Breast epithelium (tissue), 4 donors: ENCODE data around the gene NHLRC4. TPM values are rescaled to one million over a fixed set of nuclear protein-coding genes. Genes with fewer than 3 reads are reported as not detected.
A peak's percentile ranks its signal among the peaks of the same experiment; 100 is the strongest.

Experiments used
- DNase-seq, 2 donors: peaks; one replicate each; pipeline ENCODE4 v3.0.0-alpha.2; 2019; ENCODE audit warnings: low spot score in 2 of 2
- H3K27ac ChIP-seq, 2 donors: fragments of 200-600 bp; sonication (generic) in 1 of 2; one replicate each; pipeline ENCODE4 v1.5.1; 2016 to 2019; ENCODE audit warnings: mild to moderate bottlenecking in 1 of 2
- H3K27me3 ChIP-seq, 2 donors: fragments of 200-600 bp; sonication (generic) in 1 of 2; one replicate each; pipeline versions ENCODE4 v1.5.1 to v1.6.0; 2017 to 2019; ENCODE audit warnings: control low read depth in 1 of 2, mild to moderate bottlenecking in 1 of 2
- H3K36me3 ChIP-seq: fragments of 200-600 bp; one replicate; pipeline ENCODE4 v1.5.1; 2019
- H3K4me1 ChIP-seq, 2 donors: fragments of 200-600 bp; sonication (generic); one replicate each; pipeline ENCODE4 v1.5.1; 2016 to 2019; ENCODE audit warnings: control low read depth in 1 of 2
- H3K4me3 ChIP-seq, 3 donors: fragments of 200-600 bp; sonication (generic); 1 replicate in 2 of 3; 2 replicates in 1 of 3; pipeline ENCODE4 v1.5.1; 2016 to 2019; ENCODE audit warnings: mild to moderate bottlenecking in 3 of 3, moderate library complexity in 2 of 3
- H3K9me3 ChIP-seq, 2 donors: fragments of 200-600 bp; sonication (generic) in 1 of 2; one replicate each; pipeline ENCODE4 v1.5.1; 2016 to 2019; ENCODE audit warnings: control low read depth in 1 of 2
- POLR2A ChIP-seq: fragments of 450-650 bp; IDR thresholded peaks from one replicate; pipeline ENCODE4 v1.6.1; 2016; ENCODE audit warnings: antibody characterized with exemption, mild to moderate bottlenecking, moderate library complexity
- POLR2AphosphoS5 ChIP-seq, 3 donors: sonication (generic); formaldehyde crosslinking; IDR thresholded peaks; one replicate each; pipeline ENCODE4 v1.6.1; 2017; ENCODE audit warnings: antibody characterized with exemption in 3 of 3
- intact Hi-C: fragments of 100-400 bp; cut with DNase I; formaldehyde crosslinking; loops from one replicate; pipeline ENCODE4 v1.15.1; 2023; ENCODE audit warnings: low total_unique reads
- total RNA-seq, 3 donors: library from RNA; depleted of rRNA; stranded (reverse); fragments of >200 nt; gene quantifications; one replicate each; pipeline ENCODE4 v1.1.0, GENCODE V29; 2016
- TF ChIP-seq, protein P1 (sequence below), 3 donors: fragments of 450-650 bp; IDR thresholded peaks; one replicate each; pipeline ENCODE4 v1.5.1; 2016 to 2017; ENCODE audit warnings: antibody characterized with exemption in 3 of 3, mild to moderate bottlenecking in 3 of 3, moderate library complexity in 3 of 3

NHLRC4 gene
- total RNA-seq, 3 donors from 2014 or later = 0.32 to 1.9 (median 0.66) TPM

DNA sequence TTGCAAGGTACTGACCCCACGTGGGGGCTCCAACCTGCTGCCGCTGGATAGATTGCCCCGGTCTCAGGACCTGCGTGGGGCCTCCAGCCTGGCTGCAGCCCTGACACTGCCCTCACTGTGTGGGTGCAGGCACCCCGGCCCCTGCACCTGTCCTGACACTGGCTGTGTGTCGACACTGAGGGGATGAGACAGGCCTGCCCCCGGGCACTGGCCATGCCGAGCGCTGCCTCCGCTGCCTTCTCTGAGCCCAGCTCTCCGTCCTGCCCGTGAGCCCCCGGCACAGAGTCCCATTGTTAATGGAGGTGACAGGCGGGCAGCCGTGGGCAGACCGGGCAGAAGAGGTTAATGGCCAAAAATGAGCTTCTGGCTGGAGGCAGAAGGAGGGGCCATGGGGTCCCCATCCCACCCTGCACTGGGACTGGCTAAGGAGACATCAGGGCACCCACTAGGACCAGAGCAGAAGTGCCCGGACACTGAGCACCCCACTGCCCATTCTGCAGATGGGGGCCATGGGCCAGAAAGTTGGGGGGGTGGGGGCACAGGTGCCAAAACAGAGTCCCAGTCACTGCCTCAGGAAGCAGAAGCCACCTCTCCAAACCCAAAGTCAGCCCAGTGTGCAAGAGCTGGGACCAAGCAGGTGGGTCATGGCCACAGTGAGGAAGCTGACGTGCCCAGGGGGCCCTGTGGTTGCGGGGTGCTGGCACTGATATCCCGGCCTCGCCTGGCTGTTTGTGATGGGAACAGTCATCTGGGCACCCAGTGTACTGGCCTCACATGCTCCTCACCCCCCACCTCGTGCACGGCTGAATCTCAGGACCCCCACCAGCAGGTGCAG is 9.1 kb upstream of the NHLRC4 start:
- Histone ChIP-seq H3K9me3 (no peaks in the 10 kb centered on the region), H3K4me3 (no peak overlapping the region), H3K36me3 (peaks cover under 1% of the 10 kb centered on the region), H3K27ac (no peak overlapping the region), H3K4me1 (peaks cover 0 to 3% of the 10 kb centered on the region in 2 donors), H3K27me3 (peaks cover 5 to 36% of the 10 kb centered on the region in 2 donors)
- intact Hi-C loops = no loop called here
- DNase-seq = no peak
- TF ChIP-seq POLR2A = no peak
- TF ChIP-seq POLR2AphosphoS5 (IDR thresholded peaks at IDR 0.05) = no peak
- TF ChIP-seq, protein P1, sequence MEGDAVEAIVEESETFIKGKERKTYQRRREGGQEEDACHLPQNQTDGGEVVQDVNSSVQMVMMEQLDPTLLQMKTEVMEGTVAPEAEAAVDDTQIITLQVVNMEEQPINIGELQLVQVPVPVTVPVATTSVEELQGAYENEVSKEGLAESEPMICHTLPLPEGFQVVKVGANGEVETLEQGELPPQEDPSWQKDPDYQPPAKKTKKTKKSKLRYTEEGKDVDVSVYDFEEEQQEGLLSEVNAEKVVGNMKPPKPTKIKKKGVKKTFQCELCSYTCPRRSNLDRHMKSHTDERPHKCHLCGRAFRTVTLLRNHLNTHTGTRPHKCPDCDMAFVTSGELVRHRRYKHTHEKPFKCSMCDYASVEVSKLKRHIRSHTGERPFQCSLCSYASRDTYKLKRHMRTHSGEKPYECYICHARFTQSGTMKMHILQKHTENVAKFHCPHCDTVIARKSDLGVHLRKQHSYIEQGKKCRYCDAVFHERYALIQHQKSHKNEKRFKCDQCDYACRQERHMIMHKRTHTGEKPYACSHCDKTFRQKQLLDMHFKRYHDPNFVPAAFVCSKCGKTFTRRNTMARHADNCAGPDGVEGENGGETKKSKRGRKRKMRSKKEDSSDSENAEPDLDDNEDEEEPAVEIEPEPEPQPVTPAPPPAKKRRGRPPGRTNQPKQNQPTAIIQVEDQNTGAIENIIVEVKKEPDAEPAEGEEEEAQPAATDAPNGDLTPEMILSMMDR (IDR thresholded peaks at IDR 0.05) = no peak

DNA sequence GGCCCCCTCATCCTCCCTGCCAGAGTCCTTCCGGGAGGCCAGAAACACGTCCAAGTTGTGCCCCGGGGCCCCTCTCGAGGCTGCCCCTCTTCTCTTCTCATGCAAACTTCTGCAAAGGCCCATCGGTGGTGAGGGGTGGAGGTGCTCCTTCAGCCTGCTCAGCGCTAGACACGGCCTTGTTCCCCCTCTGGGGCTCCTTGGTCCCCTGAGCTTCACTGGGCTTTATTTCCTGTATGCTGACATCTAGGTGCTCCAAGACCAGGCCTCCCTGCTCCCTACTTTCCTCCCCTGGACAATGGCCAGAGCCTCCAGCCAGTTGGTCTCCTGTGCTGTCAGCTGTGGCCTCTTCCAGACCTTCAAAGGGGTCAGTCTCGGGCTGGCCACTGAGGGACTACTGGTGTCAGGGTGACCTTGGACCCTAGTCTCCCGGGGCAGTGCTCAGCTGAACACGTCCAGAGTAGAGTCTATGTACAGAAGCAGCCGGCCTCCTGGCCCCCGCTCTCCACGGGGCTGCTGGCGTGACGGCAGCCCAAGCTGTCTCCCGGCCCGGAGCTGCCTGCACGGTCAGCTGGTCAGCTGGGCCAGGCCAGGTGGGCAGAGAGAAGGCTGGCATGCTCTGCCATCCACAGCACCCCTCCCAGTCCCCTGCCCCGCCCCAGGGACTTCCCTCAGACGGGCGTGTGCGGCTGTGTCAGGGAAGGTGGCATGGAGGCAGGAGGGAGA is 8.3 kb upstream of the NHLRC4 start:
- H3K27me3 ChIP-seq = peaks cover 5 to 37% of the 10 kb centered on the region in 2 donors
- TF ChIP-seq POLR2A (no peak), POLR2AphosphoS5 (IDR thresholded peaks at IDR 0.05) (no peak)
- TF ChIP-seq, protein P1 (IDR thresholded peaks at IDR 0.05) = no peak
- intact Hi-C loops = no loop called here

DNA sequence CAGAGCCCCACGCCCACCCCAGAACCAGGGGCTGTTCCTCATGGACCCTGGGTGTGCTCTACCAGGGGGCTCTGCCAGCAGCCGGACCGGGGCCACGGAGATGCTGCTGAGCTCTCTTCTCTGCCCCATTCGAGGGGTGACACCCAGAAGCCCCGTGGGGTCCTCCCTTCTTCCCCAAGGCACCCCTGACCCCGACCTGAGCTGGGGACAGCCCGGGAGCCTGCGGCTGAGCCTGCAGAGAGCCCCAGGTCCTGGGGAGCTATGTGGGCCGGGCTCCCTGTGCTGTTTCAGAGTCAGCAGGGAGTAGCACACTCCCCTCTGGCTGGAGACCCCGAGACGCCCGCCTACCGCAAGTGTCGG is 7.8 kb upstream of the NHLRC4 start:
- no peaks in the 10 kb centered on the region for H3K9me3 ChIP-seq
- intact Hi-C loops = no loop called here
- no peaks in the 10 kb centered on the region for H3K36me3 ChIP-seq
- H3K4me3 ChIP-seq = no peak overlapping the region
- H3K4me1 ChIP-seq = peaks cover 0 to 3% of the 10 kb centered on the region in 2 donors
- TF ChIP-seq POLR2AphosphoS5 (IDR thresholded peaks at IDR 0.05) = no peak
- TF ChIP-seq, protein P1 (IDR thresholded peaks at IDR 0.05) = no peak
- TF ChIP-seq POLR2A = no peak
- peaks cover 5 to 41% of the 10 kb centered on the region in 2 donors for H3K27me3 ChIP-seq
- no peak for DNase-seq
- no peak overlapping the region for H3K27ac ChIP-seq

More for the DNA sequence above, 8.3 kb upstream of the NHLRC4 start:
- H3K36me3 ChIP-seq = no peaks in the 10 kb centered on the region
- no peak for DNase-seq
- no peak overlapping the region for H3K4me3 ChIP-seq
- no peaks in the 10 kb centered on the region for H3K9me3 ChIP-seq
- H3K4me1 ChIP-seq = peaks cover 0 to 3% of the 10 kb centered on the region in 2 donors
- H3K27ac ChIP-seq = no peak overlapping the region

DNA sequence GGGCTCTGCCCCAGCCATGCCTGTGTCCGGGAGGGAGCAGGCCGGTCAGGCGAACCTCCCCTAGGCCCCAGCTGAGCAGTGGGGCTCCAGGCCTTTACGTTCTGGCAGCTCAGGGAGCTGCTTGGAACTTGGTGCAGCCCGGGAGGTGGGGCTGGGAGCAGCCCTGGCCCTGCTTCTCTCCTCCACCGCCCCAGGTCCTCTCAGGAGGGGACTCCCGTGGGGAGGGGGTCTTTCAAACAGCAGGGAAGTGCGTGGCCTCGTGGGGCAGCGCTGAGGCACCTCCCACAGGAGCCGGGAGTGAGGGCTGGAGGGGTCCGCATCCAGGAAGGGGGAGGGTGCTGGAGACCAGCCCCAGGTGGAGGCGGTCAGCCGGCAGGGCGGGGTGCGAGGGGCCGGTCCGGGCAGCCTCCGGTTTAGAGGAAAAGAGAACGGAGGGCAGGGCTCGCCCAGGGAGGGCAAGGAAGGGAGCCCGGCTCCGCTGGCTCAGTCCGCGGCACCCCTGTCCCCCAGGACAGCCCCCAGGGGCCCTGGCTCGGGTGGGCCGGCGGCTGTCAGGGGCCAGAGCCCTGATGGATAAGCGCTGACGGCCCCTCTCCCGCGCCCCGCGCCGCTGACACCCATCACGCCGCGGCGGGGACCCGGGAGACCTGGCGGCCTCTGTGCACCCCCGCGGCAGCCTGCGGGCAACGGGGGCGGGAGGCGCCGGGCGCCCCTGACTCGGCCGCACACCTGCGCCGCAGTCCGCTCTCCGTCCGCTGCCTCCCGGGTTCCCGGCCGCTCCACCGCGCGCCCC is 7.2 kb upstream of the NHLRC4 start:
- Histone ChIP-seq H3K27me3 (peaks cover 5 to 41% of the 10 kb centered on the region in 2 donors), H3K4me3 (peak overlapping the region in 1 of 3 donors; percentile 60), H3K27ac (no peak overlapping the region), H3K36me3 (no peaks in the 10 kb centered on the region), H3K4me1 (peaks cover 0 to 3% of the 10 kb centered on the region in 2 donors), H3K9me3 (no peaks in the 10 kb centered on the region)
- TF ChIP-seq POLR2A (no peak), POLR2AphosphoS5 (IDR thresholded peaks at IDR 0.05) (no peak)
- TF ChIP-seq, protein P1 (IDR thresholded peaks at IDR 0.05) = no peak
- no peak for DNase-seq
- intact Hi-C loops = no loop called here
